HG03439 (cell line): ENCODE measurements around the gene KCNT1.
"Not testable (repeated sequence)": the region's sequence is repeated elsewhere in the genome, so short reads cannot be mapped to it uniquely, and the experiment has no call there.

Source experiments
- ATAC-seq: cut with Tn5 transposase; IDR thresholded peaks from one replicate; pipeline ENCODE4 v1.9.1; 2021; ENCODE audit warnings: mild to moderate bottlenecking, moderate library complexity; ENCODE audit not compliant: unreplicated experiment

Gene KCNT1

DNA sequence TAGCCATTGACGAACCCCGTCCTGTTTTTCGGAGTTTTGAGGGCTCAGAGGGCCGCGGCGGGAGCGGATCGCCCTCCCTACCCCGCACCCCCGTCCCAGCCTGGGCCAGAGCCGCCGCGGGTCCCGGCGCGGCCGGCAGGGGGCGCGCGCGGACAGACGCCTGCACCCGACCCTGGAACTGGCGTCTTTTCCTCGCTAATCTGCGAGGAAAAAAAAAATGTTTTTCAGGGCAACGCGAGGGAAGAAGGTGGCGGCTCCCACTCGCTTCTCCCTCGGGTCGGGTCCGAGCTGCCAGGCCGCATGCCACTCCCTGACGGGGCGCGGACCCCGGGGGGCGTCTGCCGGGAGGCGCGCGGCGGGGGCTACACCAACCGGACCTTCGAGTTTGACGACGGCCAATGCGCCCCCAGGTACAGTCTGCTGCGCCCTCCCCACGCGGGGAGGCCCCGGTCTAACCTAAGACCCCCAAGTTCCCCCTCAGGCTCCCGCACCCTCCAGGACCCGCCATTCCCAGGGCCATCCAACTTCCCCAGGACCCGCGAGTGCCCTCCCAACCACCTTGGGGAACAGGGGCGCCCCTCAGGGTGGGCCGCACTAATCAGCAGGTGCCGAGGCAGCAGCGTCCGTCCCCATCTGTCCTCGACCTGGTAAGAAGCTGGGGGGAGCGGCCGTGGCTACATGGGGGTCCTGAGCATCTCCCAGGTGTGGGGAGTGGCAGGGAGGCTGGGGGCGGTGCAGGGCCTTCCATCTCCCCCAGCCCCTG, at the start of gene KCNT1:
Gene KCNT1, plus strand, starts transcription at position 227 of the 763 bp plus-strand sequence. Its CDS starts 74 bp downstream, at position 301.
- ATAC-seq, result no peak

DNA sequence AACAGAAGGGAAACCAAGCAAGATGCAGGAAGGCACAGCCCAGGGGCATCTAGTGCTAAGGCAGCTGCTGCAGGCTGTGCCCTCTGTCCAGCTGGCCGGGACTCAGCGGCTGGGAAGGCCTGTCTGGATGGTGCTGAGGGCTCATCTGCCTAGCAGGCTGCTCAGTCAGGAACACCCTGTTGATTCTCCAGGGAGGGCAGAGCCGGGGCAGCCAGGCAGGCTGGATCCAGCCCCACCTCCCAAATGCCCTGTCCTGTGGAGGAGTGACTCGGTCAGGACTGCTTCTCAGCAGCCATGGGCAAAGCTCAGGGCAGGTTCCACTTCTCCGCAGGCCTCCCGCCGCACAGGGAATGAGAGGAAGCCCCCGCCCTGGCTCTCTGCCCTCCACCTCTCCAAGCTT, 46.7 kb upstream of the KCNT1 start:
- no peak for ATAC-seq

DNA sequence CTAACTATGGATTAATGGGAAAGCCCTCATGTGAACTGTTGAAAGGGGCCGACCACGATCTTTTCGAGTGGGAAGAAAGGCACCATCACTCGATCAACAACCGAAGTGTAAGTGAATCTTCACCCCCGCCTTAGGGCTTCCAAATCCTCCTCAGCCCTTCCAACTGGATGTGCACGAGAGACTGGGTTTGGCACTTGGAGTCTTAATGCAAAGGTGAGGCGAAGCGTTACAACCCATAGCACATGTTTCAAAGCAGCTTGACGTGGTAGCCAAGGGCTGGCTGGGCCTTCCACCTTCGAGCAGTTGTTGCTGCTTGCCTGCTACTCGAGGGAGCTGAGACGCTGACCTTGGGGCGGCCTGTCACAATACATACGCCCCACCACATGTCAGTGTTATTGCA, 44.6 kb upstream of the KCNT1 start:
- ATAC-seq, result no peak

DNA sequence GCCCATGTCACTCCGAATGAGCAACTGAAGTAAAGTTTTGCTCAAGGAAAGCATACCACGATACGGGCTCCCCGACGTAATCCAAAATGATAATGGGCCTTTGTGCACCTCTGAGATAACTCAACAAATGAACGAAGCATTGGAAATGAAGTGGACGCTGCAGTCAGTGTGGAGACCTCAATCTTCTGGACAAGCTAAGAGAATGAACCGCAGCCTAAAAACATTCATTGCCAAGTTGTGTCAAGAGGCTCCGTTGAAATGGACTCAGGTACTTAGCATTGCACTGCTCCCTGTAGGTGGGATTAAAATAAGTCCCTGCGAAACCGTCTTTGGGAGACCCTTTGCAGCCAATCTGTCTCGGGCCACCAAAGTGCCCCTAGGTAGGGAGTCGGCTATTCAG, 42.7 kb upstream of the KCNT1 start:
- ATAC-seq, result no peak

DNA sequence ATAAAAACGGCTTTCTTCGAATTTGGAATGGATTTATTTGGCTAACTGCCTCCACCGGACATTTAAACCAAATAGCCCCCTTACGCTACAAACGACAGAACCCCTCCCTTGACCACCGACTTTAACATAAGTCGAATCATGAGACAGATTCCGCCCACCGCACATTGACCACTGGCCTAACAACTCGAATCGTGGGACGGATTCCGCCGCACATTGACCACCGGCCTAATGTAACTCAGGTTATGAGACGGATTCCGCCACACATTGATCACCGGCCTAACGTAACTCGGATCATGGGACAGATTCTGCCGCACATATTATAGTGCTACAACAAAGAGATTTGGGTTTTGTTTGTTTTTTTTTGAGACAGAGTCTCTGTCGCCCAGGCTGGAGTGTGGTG, 41.6 kb upstream of the KCNT1 start:
- ATAC-seq, result no peak

DNA sequence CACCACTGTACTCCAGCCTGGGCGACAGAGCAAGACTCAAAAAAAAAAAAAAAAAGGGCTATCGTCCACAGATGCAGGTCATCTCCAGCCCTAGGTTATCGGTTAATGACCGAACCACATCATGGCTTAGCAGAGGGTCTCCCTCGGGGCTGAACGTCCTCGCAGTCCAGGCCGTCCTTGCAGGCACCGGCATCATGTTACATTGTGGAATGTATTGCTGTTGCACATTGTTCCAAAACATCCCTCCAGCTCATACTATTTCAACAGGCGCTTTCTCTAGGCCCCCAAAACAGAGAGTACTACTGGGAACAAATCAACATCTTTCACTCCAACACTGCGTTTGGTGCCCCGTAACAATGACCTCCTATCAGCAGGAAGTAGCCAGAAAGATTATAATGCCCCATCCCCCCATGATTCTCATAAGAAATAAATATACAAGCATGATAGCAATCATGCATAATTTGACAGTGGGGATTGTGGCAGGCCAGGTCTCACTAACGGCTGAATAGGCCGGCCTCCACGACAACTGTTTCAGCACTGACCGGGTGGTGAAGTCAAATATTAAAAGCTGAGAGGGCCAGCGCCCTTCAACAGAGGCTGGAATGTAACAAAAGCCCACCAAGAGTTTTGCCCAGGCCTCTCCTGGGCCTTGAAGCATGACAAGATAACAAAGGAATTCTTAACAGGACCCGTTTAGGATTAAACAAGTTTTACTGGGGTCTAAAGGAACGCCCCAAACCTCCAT, 40.0 kb upstream of the KCNT1 start:
- ATAC-seq, result no peak

DNA sequence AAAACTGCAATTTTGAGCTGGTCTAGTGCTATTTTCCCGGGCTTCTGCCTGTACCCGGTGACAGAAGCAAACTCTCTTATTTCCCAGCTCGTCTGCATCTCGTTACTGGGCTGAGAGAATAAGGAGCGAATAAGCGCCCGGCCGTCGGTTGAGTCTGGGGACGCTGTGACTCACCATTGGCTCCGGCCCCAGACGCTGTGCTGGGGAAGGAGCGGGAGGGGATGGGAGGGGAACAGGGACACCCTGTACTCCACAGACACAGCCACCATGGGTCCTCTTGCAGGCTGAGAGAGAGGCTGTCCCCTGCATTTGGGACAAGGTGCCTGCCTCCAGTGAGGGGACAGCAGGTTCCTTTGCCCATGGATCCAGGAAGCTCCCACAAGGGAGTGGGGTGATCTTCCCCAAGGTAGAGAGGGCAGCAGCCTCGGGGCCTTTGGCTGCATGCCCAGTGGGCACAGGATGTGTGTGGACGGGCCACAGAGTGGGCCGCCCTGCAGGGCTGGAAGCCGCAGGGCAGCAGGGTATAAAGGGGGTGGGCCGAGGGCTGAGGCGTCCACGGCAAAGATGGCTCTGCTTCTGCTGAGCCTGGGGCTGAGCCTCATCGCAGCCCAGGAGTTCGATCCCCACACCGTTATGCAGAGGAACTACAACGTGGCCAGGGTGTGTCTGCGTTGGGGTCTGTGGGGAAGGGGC, 39.1 kb upstream of the KCNT1 start, which contains the start of gene LCN9:
Gene LCN9, plus strand, starts transcription at position 552 of the 693 bp plus-strand sequence. Its CDS starts 13 bp downstream, at position 565.
- no peak for ATAC-seq

DNA sequence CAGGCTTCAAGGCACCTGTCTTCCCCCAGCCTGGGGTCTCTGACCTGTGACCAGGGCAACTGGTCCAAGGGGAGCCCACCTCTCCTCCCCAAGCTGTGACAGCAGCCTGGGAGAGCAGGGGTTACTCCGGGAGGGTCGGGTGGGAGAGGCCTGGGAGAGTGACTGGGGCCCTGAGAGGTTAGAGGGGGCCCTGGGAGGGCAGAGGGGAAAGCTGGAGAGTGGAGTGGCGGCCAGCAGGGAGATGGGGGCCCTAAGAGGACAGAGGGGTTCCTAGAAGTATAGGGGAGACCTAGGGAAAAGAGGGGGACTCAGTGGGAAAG, 38.6 kb upstream of the KCNT1 start:
- ATAC-seq, result no peak

DNA sequence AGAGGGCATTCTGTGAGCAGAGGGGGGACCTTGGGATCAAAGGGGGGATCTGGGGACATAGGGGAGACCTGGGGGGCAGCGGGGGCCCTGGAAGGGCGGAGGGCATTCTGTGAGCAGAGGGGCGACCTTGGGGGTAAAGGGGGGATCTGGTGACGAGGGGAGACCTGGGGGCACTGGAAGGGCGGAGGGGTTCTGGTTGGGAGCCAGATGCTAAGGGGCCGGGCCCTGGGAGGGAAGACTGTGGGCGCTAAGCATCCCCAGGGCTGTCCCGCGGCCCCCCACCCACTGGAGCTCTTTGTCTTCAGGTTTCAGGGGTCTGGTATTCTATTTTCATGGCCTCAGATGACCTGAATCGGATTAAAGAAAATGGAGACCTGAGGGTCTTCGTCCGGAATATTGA, 38.1 kb upstream of the KCNT1 start:
- ATAC-seq, result no peak

DNA sequence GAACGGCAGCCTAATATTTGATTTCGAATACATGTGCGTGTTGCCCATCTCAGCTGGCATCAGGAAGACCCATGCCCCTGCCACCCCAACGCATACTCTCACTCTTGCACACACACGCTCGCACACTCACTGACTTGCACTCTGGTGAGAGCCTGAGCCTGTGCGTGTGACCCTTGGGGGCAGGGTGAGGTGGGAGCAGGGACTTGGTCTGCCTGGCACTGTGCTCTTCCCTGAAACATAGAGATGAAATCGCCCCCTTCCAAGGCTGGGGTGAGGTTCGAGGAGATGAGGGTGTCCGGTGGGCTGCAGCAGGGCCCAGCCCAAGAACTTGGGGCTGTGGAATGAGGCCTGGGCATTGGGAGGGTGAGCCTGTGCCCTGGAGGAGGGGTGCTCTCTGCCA, 37.7 kb upstream of the KCNT1 start:
- ATAC-seq, result no peak

DNA sequence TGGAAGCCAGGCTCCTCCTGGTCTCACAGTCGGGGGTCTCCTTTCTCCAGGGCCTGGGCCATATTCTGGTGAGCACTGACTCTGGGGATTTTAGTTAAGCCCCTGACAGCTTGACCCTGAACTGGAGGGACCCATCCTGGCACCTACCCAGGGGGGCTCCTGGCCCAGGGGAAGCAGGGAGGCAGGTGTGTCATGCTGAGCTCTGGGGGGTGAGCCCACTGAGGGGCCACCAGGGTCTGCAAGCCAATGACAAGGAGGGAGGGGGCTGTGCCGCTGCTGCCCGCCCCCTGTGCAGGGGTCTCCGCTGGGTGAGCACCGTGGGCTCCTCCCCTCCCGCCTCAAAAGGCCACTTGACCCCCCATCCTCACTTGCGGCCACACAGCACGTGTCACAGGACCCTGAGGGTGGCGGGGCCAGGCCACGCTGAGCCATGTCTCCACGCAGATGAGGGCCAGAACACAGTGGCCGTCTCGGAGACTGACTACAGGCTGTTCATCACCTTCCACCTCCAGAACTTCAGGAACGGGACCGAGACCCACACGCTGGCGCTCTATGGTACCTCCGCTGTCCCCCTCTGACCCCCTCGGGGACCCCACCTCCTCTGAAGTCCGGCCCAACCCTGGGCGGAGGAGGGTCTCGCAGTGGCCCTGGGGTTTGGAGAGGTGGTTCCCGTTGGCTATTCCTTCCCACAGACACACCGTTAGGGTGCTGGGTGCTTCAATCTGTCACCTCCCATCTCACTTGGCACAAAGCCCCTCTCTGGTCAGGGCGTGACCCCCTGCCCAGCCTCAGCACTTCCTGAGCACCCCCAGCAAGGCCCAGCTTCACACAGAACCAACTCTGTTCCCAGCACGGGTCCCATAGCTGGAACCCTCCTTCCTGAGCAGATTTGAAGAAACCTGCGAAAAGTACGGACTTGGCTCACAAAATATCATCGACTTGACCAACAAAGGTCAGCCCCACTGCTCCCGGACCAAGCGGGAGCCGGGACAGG, 36.9 kb upstream of the KCNT1 start:
- ATAC-seq, result no peak

DNA sequence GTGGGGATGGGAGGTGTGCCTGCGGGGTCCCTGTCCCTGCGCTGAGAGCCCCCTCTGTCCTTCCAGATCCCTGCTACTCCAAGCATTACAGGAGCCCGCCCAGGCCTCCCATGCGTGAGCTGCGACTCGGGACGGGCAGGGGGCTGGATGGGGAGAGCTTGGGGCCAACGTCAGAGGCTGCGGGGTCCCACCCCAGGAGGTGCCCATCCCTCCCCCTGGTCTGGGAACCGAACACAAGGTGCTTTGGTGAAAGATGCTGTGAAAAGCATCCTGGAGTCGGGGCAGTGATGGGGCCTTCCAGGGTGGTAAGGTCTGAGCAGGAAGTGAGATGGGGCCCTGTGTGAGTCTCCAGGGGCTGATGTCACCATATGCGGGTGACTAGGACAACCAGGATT, 36.2 kb upstream of the KCNT1 start:
- ATAC-seq, result no peak

DNA sequence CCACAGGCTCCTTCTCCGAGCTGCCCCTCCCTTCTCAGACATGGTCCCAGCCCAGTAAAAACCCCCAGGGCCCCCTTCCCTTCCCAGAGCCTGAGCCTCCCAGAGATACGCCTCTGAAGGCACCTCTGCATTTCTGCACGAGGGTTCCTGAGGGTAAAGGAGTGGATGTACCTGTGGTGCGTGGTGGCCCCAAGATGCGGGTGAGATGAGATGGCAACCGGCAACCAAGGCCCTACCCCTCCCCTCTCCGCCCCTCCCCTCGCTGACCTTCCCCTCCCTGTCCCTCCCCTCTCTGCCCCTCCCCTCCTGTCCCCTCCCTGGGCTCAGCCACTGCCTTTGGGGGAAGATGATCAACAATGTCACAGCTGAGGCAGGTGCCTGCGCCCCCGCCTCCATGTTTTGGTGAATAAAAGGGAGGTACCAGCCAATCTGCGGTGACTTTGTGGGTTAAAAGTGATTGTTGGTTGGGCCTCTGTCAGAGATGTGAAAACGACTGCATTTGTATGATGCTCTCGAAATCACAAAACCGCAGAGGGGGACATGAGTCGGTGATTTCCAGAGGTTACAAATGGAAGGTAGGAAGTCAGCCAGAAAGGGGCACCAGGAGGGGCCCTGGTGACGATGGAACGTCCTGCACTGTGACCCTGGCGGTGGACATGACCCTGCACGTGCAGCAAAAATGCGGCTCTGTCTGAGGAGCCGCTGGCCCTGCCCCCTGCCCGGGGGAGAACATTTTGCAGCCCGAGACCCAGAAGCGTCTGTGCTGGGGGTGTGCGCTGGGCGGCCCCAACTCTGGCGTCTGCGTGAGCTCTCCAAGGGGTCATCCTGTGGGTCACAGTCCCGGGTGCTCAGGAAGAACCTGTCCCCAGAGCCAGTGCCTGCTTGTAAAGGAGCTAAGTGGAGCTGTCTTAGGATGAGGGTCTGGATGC, 35.2 kb upstream of the KCNT1 start:
- no peak for ATAC-seq

DNA sequence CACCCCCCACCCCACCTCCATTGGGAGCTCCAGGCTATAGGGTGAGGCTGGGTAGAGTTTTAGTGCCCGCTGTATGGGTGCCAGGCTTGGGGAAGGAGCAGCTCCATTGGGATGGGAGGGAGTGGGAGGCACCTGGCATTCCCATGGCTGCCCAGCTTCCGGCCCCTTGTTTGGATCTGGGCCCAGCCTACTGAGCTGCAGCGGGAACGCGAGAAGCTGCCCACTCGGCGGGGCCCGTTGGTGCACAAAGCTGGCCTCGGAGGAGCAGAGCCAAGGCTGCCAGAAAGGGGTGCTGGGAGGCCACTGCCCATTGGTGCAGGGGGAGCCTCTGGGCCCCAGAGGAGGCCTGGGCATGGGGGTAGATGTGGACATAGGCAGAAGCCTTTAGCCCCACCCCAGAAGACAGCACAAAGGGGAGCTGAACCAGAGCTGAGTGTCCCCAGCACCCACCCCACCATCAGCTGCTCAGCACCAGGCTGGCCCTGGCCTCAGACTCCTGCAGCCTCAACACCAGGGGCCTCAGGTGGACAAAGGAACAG, 34.5 kb upstream of the KCNT1 start:
- no peak for ATAC-seq

DNA sequence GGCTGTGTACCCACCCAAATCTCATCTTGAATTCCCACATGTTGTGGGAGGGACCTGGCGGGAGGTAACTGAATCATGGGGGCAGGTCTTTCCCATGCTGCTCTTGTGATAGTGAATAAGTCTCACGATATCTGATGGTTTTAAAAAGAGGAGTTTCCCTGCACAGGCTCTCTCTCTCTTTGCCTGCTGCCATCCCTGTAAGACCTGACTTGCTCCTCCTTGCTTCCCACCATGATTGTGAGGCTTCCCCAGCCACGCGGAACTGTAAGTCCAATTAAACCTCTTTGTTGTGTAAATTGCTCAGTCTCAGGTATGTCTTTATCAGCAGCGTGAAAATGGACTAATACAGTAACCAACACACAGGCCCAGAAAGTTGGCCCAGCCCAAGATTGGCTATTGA, 33.0 kb upstream of the KCNT1 start:
- not testable (repeated sequence) for ATAC-seq

DNA sequence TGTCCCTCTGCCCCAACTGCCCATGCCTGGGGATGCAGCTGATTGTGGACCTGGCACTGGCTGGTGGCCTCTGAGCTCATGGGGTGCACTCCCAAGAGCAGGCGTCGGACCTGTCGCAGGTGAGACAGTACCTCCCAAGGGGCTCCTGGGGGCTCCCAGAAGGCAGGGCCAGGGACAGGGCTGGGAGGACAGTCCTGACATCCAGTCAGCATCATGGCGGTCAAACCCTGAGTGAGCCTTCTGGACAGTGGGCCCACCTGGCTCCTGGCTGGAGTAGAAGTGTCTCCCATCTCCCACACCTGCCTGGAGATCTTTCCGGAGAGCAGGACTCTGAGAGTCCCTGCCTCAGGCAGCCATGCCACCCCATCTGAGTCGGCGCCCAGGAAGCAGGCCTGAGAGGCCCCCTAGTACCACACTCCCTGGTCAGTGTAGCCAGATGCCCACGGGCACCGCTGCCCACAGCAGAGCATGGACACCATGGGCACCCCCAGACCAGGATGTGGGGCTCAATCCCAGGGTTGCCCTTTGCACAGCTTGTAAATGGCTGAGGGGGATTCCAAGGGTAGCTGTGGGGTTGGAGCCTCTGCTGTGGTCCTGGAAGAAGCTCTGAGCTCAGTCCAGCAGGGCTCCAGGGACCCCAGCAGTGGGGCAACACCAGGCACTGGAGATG, 32.2 kb upstream of the KCNT1 start:
- ATAC-seq, result no peak

DNA sequence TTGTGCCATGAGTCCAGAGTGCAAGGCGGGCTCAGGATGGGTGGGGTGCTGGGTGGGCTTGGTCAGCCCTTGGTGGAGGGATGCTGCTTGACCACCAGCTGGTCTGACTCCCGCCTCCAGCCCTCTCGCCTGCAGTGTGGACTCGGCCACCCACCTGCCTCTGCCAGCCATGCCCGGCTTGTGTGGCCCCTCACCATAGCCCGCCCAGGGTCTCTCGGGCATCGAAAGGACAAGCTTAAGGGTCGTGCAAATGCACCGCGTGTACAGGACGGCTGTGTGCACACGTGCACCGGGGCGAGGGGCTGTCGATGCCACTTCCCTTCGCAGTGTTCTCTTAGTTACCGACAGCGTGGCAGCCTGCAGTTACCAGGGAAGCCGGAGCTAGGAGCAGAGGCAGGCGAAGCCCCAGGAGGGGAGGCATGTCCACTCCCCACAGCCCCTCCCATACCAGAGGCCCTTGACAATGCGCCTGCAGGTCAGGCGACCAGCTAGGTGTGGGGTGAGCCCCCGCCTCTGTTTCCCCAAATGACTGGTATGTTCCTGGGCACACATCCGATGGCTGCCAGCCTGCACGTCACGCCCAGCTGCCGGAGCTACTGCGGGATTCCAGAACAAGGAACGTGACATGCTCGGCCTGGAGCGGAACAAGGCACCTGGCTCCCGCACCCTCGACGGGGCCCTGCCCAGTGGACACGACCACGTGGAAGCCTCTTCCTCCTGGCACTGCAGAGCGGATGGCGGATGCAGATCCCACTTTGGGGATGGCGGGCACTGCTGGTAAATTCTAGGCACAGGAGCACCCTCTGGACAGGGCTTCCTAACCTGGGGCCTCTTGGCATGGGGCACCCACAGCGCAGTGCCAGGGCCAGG, 31.0 kb upstream of the KCNT1 start:
- ATAC-seq, result no peak

DNA sequence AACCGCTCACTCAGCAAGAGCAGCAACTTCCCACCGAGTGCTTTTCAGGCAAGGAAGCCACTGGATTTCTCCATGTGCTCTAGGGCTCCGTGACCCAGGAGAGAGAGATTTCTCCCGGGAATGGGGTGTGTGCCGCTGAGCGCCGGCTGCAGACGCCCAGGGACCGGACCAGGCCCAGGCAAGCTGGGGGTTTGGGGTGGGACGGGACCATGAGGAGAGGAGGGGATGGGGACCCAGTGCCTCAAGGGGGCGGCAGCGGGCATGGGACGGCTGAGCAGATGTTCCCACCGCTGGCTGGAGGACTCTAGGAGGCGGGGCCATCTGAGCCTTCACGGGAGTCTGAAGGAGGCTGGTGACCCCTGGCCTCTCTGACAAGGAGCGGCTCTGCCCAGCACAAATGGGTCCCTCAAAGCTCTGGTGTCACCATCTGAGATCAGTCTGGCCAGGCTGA, 30.4 kb upstream of the KCNT1 start:
- ATAC-seq, result no peak
